Activated CD4-positive, alpha-beta T cell treated with anti-CD3 and anti-CD28 coated beads, Interleukin-2, amount 50 U/mL, for 4 hours (primary cell): Measurements from ENCODE around the gene DOLPP1.
"Not testable (repeated sequence)": the region's sequence is repeated elsewhere in the genome, so short reads cannot be mapped to it uniquely, and the experiment has no call there.

Source experiments
- DNase-seq, 2 experiments: peaks; one replicate each; pipeline ENCODE4 v3.0.0-alpha.2; 2020

DOLPP1 gene

GRCh38 chr9:129080601-129081387 lies at the start of gene DOLPP1:
Gene DOLPP1, plus strand, starts transcription at chr9:129081111. Its CDS starts 21 bp downstream, at chr9:129081132.
- peak; percentile 98 for DNase-seq

GRCh38 chr9:129031514-129031913 lies 49.4 kb upstream of the DOLPP1 start:
- no peak for DNase-seq

- DNase-seq: no peak
Observed at GRCh38 chr9:129032541-129033159, 48.3 kb upstream of the DOLPP1 start.

- no peak for DNase-seq
Observed at GRCh38 chr9:129033216-129033615, 47.7 kb upstream of the DOLPP1 start.

- not testable (repeated sequence) for DNase-seq
Observed at GRCh38 chr9:129035838-129036237, 45.1 kb upstream of the DOLPP1 start.

- DNase-seq: peak; percentile 86 to 87
Observed at GRCh38 chr9:129036241-129036922, 44.5 kb upstream of the DOLPP1 start, which contains the start of gene MIGA2. Gene MIGA2, plus strand, starts transcription at chr9:129036626. Its CDS starts 3,969 bp downstream, at chr9:129040595.

- DNase-seq: no peak
Observed at GRCh38 chr9:129036923-129037766, 43.8 kb upstream of the DOLPP1 start.

GRCh38 chr9:129037767-129038098 lies 43.2 kb upstream of the DOLPP1 start:
- DNase-seq: no peak

GRCh38 chr9:129038109-129038852 lies 42.6 kb upstream of the DOLPP1 start:
- no peak for DNase-seq

- DNase-seq: no peak
Observed at GRCh38 chr9:129040113-129040643, 40.7 kb upstream of the DOLPP1 start.

GRCh38 chr9:129042016-129042415 lies 38.9 kb upstream of the DOLPP1 start:
- no peak for DNase-seq

- DNase-seq: no peak
Observed at GRCh38 chr9:129052592-129052991, 28.3 kb upstream of the DOLPP1 start.

- no peak for DNase-seq
Observed at GRCh38 chr9:129053020-129053419, 27.9 kb upstream of the DOLPP1 start.

- DNase-seq: no peak
Observed at GRCh38 chr9:129054163-129054851, 26.6 kb upstream of the DOLPP1 start.

- no peak for DNase-seq
Observed at GRCh38 chr9:129058965-129059795, 21.7 kb upstream of the DOLPP1 start.

- DNase-seq: no peak
Observed at GRCh38 chr9:129059796-129060785, 20.8 kb upstream of the DOLPP1 start.

- DNase-seq: no peak
Observed at GRCh38 chr9:129060991-129061390, 19.9 kb upstream of the DOLPP1 start.

- no peak for DNase-seq
Observed at GRCh38 chr9:129063061-129063460, 17.9 kb upstream of the DOLPP1 start.

GRCh38 chr9:129064499-129064908 lies 16.4 kb upstream of the DOLPP1 start:
- no peak for DNase-seq
